Osteocyte (in vitro differentiated cells): ENCODE results near the gene PIGP. TPM values are rescaled to one million over a fixed set of nuclear protein-coding genes. Genes with fewer than 3 reads are reported as not detected.
"Not testable (repeated sequence)": the region's sequence is repeated elsewhere in the genome, so short reads cannot be mapped to it uniquely, and the experiment has no call there.

ENCODE experiments used
- DNase-seq: peaks from one replicate; pipeline ENCODE4 v3.0.0; 2021; ENCODE audit warnings: mixed read lengths; ENCODE audit not compliant: unreplicated experiment; ENCODE audit errors: extremely low spot score
- H3K27ac Mint-ChIP-seq: one replicate; pipeline ENCODE4 v1.8.0; 2021; ENCODE audit warnings: mild to moderate bottlenecking, mixed read lengths; ENCODE audit not compliant: unreplicated experiment
- H3K27me3 Mint-ChIP-seq: one replicate; pipeline ENCODE4 v1.8.0; 2021; ENCODE audit warnings: mixed read lengths; ENCODE audit not compliant: unreplicated experiment
- H3K36me3 Mint-ChIP-seq: one replicate; pipeline ENCODE4 v1.8.0; 2021; ENCODE audit warnings: mixed read lengths; ENCODE audit not compliant: unreplicated experiment
- H3K4me1 Mint-ChIP-seq: one replicate; pipeline ENCODE4 v1.8.0; 2021; ENCODE audit warnings: mixed read lengths; ENCODE audit not compliant: unreplicated experiment
- H3K4me3 Mint-ChIP-seq: one replicate; pipeline ENCODE4 v1.8.0; 2021; ENCODE audit warnings: mild to moderate bottlenecking, moderate library complexity, mixed read lengths; ENCODE audit not compliant: unreplicated experiment
- H3K9me3 Mint-ChIP-seq: one replicate; pipeline ENCODE4 v1.8.0; 2021; ENCODE audit warnings: mixed read lengths; ENCODE audit not compliant: unreplicated experiment
- CTCF ChIP-seq: fragments of 200-600 bp; sonication (generic); IDR thresholded peaks from 2 replicates; pipeline ENCODE4 v1.5.0; 2021; ENCODE audit warnings: antibody characterized with exemption, mild to moderate bottlenecking, moderate library complexity
- total RNA-seq: library from RNA; stranded (reverse); gene quantifications from 2 replicates; pipeline ENCODE4 v1.2.1, GENCODE V29; 2021

Gene PIGP
- total RNA-seq, 1 donor from 2014 or later = 19.7 TPM

GRCh38 chr21:37106998-37107397, 34.1 kb upstream of the PIGP start:
- Mint-ChIP-seq H3K9me3 (peaks cover 15% of the 10 kb centered on the region), H3K36me3 (peaks cover 30% of the 10 kb centered on the region), H3K27me3 (no peaks in the 10 kb centered on the region), H3K4me3 (no peak overlapping the region), H3K27ac (no peak overlapping the region), H3K4me1 (no peaks in the 10 kb centered on the region)
- TF ChIP-seq CTCF = no peak
- no peak for DNase-seq

- not testable (repeated sequence) for H3K4me1 Mint-ChIP-seq, H3K9me3 Mint-ChIP-seq, H3K27me3 Mint-ChIP-seq, DNase-seq, H3K27ac Mint-ChIP-seq, H3K4me3 Mint-ChIP-seq
- peaks cover 45% of the 10 kb centered on the region for H3K36me3 Mint-ChIP-seq
Observed at GRCh38 chr21:37102746-37103145, 29.9 kb upstream of the PIGP start.

- no peak overlapping the region for H3K4me3 Mint-ChIP-seq
- H3K4me1 Mint-ChIP-seq = no peaks in the 10 kb centered on the region
- no peak overlapping the region for H3K27ac Mint-ChIP-seq
- H3K36me3 Mint-ChIP-seq = peaks cover 44% of the 10 kb centered on the region
- no peaks in the 10 kb centered on the region for H3K9me3 Mint-ChIP-seq
- H3K27me3 Mint-ChIP-seq = no peaks in the 10 kb centered on the region
- no peak for TF ChIP-seq CTCF
- no peak for DNase-seq
Observed at GRCh38 chr21:37101384-37101783, 28.5 kb upstream of the PIGP start.

- no peak for TF ChIP-seq CTCF
- DNase-seq = no peak
- Mint-ChIP-seq H3K4me1 (no peaks in the 10 kb centered on the region), H3K27ac (no peak overlapping the region), H3K36me3 (peaks cover 49% of the 10 kb centered on the region), H3K4me3 (no peak overlapping the region), H3K27me3 (no peaks in the 10 kb centered on the region), H3K9me3 (no peaks in the 10 kb centered on the region)
Observed at GRCh38 chr21:37100316-37100715, 27.4 kb upstream of the PIGP start.

GRCh38 chr21:37098751-37099150, 25.9 kb upstream of the PIGP start:
- TF ChIP-seq CTCF = no peak
- peaks cover 50% of the 10 kb centered on the region for H3K36me3 Mint-ChIP-seq
- no peaks in the 10 kb centered on the region for H3K9me3 Mint-ChIP-seq
- H3K4me1 Mint-ChIP-seq = no peaks in the 10 kb centered on the region
- DNase-seq = no peak
- H3K27ac Mint-ChIP-seq = no peak overlapping the region
- no peaks in the 10 kb centered on the region for H3K27me3 Mint-ChIP-seq
- no peak overlapping the region for H3K4me3 Mint-ChIP-seq

GRCh38 chr21:37095821-37096220, 22.9 kb upstream of the PIGP start:
- no peaks in the 10 kb centered on the region for H3K4me1 Mint-ChIP-seq
- peaks cover 47% of the 10 kb centered on the region for H3K36me3 Mint-ChIP-seq
- H3K27ac Mint-ChIP-seq = no peak overlapping the region
- no peak for TF ChIP-seq CTCF
- no peak overlapping the region for H3K4me3 Mint-ChIP-seq
- no peak for DNase-seq
- no peaks in the 10 kb centered on the region for H3K9me3 Mint-ChIP-seq
- H3K27me3 Mint-ChIP-seq = no peaks in the 10 kb centered on the region
